HG03442 (cell line): ENCODE results near the gene PRKG1.

ENCODE experiments used
- ATAC-seq: cut with Tn5 transposase; IDR thresholded peaks from one replicate; pipeline ENCODE4 v1.9.1; 2021; ENCODE audit warnings: mild to moderate bottlenecking, moderate library complexity; ENCODE audit not compliant: unreplicated experiment

PRKG1 gene

GRCh38 chr10:51950371-51950995 is 876.2 kb downstream of the PRKG1 start:
- no peak for ATAC-seq

- no peak for ATAC-seq
Measured at GRCh38 chr10:51950996-51951555, 876.8 kb downstream of the PRKG1 start.

GRCh38 chr10:51951601-51952000 is 877.3 kb downstream of the PRKG1 start:
- no peak for ATAC-seq

GRCh38 chr10:51952056-51952455 is 877.8 kb downstream of the PRKG1 start:
- ATAC-seq, result no peak

DNA sequence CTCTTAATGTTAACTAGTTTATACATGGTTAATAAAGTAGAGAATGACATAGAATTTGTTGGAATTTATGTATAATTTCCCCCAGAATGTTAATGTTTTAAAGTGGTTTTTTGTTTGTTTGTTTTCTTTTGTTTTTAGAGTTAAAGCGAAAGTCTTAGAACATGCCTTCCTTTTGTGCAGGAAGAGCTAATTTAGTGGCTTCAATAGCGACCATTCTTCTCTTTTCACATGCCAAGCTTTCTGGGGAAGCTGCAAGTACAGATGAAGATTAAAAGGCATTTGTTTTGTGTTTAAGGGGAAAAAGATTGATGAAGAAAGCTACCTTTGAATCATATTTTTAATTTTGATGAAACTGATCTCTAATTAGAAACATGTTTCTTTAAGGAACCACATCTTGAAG is 881.4 kb downstream of the PRKG1 start:
- no peak for ATAC-seq

DNA sequence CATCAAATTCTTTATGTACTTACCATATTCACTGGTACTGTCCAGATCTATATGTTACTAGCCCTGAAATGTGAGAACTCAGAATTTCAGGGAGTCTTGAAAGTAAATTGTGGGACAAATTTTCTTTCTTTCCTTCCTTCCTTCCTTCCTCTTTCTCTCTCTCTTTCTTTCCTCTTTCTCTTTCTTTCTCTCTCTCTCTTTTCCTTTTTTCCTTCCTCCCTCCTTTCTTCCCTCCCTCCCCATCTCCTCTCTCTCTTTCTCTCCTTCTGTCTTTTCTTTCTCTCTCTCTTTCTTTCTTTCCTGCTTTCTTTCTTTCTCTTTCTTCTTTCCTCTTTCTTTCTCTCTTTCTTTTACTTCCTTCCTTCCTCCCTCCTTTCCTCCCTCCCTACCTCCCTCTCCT is 882.5 kb downstream of the PRKG1 start:
- no peak for ATAC-seq

GRCh38 chr10:51960494-51960895 is 886.2 kb downstream of the PRKG1 start:
- peak; percentile 66 for ATAC-seq

- no peak for ATAC-seq
Measured at GRCh38 chr10:51961401-51961800, 887.1 kb downstream of the PRKG1 start.

GRCh38 chr10:51964630-51965029 is 890.3 kb downstream of the PRKG1 start:
- no peak for ATAC-seq

- no peak for ATAC-seq
Measured at GRCh38 chr10:51965451-51965850, 891.2 kb downstream of the PRKG1 start.

DNA sequence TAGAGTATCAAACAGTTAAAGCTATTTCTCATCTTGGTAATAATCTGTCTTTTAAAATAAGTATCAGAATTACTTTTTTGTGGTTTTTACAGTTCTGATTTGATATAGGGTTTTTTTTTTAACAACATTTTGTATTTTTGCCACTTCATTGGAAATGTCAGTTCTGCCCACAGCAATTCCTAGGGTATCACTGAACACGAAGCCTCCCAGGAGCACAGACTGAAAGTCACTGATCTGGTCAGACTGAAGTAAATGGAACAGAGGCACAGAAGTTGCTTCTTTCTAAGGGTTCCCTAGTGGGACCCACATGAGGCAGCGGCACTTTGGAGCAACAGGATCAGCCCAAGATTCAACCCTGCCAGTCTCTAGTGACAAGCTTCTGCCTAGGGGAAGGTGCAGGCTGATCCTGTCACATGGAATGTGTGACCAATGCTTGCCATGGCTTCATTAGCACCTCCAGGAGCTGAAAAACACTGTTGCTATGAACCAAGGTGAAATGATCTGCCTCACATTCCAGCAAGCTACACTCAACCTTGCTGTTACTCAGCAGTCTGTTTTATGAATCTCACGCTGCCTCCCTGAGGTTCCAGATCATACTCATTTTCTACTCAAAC is 898.6 kb downstream of the PRKG1 start:
- no peak for ATAC-seq

- ATAC-seq, result no peak
Measured at GRCh38 chr10:51980752-51981151, 906.5 kb downstream of the PRKG1 start.

DNA sequence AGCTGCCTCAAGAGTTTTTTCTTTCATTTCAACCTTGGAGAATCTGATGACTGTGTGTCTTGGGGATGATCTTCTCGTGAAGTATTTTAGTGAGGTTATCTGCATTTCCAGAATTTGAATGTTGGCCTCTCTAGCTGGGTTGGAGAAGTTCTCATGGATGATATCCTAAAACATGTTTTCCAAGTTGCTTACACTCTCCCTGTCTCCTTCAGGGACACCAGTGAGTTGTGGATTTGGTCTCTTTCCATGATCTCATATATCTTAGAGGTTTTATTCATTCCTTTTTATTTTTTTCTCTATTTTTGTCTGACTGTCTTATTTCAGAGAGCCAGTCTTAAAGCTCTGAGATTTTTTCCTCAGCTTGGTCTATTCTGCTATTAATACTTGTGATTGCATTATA is 907.4 kb downstream of the PRKG1 start:
- ATAC-seq, result no peak

GRCh38 chr10:51983481-51983880 is 909.2 kb downstream of the PRKG1 start:
- no peak for ATAC-seq

DNA sequence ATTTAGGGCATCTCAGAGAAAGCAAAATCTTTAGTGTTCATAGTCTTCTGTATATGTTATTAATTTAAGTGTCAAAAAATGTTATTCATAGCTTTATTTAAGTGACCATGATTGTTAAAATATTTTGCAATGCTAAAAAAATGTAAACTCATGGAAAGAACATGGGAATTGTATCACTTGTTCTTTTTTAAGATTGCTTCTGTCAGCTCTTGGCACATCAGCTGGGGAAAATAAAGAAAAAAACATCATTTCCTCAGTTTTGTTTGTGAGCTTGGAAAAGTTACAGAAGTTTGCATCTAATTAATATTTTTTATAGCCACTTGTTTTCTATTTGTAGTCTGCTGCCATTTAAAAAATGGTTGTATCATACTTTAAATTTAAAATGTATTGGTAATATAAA is 911.0 kb downstream of the PRKG1 start:
- no peak for ATAC-seq

- no peak for ATAC-seq
Measured at GRCh38 chr10:51986516-51986915, 912.2 kb downstream of the PRKG1 start.

GRCh38 chr10:51993475-51993874 is 919.2 kb downstream of the PRKG1 start:
- ATAC-seq, result no peak

DNA sequence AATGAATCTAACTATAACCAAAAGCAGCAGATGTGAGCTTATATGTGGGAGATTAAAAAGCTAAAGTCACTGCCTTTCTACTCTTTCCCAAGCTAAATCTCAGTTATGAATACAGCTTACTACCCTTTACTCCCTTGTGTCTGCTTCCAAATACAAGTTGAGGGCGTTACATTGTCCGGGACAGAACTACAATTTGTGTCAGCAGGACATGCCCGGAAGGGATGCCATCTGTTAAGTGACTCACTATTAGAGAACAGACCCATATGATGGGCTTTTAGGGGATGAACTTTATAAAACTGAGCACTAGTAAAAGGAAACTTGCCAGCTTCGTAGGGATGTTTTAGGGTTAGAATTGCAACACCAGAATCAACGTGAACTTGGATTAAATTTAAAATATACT is 924.8 kb downstream of the PRKG1 start:
- ATAC-seq, result no peak

- ATAC-seq, result peak; percentile 78
Measured at GRCh38 chr10:52004342-52004949, 930.2 kb downstream of the PRKG1 start.

DNA sequence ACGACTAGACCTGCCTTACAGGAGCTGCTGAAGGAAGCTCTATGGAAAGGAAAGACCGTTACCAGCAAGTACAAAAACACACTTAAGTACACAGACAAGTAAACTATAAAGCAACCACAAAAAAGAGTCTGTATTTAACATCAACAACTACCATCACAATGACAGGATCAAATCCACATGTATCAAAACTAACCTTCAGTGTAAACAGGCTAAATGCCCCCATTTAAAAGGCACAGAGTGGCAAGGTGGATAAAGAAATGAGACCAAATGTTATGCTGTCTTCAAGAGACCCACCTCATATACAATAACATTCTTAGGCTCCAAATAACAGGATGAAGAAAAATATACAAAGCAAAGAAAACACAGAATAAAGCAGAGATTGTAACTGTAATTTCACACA is 932.8 kb downstream of the PRKG1 start:
- ATAC-seq, result no peak

DNA sequence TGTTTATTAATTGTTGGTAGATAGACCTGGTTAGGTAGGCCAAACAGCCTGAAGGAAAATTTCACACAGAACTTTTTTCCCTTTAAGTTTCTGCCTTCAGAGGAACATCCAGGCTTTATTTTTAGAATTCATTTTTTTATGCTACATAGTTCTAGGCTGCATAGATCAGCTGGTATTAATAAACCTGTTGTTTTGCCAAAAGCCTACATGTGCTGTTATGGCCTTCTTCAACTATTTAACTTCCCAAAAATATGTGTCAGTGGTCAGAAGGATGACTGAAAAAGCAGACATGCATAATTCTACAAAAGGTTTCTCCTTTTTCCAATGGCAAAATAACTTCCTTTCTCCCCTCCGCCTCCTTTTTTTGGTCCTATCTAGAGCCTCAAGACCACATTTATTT is 936.8 kb downstream of the PRKG1 start:
- ATAC-seq, result no peak

GRCh38 chr10:52019077-52019555 is 944.8 kb downstream of the PRKG1 start:
- no peak for ATAC-seq
